Neural progenitor cell (in vitro differentiated cells): Measurements from ENCODE around the gene MOV10L1.

Source experiments
- EZH2 ChIP-seq: fragments of 200-600 bp; sonication (generic); IDR thresholded peaks from 2 replicates; pipeline ENCODE4 v1.6.1; 2017; ENCODE audit warnings: antibody characterized with exemption, mild to moderate bottlenecking, moderate library complexity
- TF ChIP-seq, protein P1 (sequence below): fragments of 200-600 bp; sonication (generic); IDR thresholded peaks from 2 replicates; pipeline ENCODE4 v1.5.1; 2017; ENCODE audit warnings: antibody characterized with exemption, mild to moderate bottlenecking

DNA sequence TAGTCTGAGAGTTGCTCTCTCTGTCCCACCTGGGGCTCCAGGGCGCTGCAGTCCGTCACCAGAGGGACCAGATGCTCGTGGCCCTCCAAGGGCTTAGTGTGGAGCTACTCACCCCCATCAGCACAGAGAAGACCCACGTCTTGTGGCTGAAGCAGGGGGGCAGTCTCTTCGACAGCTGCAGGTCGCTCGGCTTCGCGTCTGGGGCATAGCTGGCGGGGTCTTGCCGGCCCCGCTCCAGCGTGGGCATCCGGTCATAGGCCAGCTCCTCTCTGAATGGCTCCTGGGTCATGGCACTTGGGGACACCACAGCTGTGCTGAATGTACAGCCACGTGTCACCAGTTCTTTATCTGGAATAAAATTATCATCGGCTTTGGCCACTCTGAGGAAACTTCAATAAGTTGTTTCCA lies 5.2 kb upstream of the MOV10L1 start:
- TF ChIP-seq, protein P1, sequence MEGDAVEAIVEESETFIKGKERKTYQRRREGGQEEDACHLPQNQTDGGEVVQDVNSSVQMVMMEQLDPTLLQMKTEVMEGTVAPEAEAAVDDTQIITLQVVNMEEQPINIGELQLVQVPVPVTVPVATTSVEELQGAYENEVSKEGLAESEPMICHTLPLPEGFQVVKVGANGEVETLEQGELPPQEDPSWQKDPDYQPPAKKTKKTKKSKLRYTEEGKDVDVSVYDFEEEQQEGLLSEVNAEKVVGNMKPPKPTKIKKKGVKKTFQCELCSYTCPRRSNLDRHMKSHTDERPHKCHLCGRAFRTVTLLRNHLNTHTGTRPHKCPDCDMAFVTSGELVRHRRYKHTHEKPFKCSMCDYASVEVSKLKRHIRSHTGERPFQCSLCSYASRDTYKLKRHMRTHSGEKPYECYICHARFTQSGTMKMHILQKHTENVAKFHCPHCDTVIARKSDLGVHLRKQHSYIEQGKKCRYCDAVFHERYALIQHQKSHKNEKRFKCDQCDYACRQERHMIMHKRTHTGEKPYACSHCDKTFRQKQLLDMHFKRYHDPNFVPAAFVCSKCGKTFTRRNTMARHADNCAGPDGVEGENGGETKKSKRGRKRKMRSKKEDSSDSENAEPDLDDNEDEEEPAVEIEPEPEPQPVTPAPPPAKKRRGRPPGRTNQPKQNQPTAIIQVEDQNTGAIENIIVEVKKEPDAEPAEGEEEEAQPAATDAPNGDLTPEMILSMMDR: no peak
- no peak for TF ChIP-seq EZH2
